ENCODE data around the gene CSTF1. TPM values are rescaled to one million over a fixed set of nuclear protein-coding genes. Genes with fewer than 3 reads are reported as not detected.

CSTF1 gene
- total RNA-seq, 4 donors from 2014 or later = 15.3 to 24.8 (median 20.2) TPM

DNA sequence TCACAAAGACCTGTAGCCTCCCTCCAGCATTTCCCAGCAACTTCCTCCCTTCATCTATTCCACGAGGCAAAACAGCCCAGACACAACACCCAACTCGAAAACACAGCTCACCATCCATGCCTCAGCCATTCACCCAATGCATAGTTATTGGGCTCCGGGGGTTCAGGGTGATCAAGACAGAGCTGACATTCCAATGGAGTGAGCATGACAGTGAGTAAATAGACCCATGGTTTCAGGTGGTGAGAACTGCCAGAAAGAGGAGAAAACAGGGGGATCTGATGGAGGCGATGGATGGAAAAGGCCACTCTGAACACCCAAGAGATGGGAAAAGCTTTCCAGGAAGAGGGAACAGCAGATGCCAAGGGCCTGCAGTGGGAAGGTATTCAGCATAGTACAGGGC, 25.5 kb downstream of the CSTF1 start:
- TF ChIP-seq, protein P1, sequence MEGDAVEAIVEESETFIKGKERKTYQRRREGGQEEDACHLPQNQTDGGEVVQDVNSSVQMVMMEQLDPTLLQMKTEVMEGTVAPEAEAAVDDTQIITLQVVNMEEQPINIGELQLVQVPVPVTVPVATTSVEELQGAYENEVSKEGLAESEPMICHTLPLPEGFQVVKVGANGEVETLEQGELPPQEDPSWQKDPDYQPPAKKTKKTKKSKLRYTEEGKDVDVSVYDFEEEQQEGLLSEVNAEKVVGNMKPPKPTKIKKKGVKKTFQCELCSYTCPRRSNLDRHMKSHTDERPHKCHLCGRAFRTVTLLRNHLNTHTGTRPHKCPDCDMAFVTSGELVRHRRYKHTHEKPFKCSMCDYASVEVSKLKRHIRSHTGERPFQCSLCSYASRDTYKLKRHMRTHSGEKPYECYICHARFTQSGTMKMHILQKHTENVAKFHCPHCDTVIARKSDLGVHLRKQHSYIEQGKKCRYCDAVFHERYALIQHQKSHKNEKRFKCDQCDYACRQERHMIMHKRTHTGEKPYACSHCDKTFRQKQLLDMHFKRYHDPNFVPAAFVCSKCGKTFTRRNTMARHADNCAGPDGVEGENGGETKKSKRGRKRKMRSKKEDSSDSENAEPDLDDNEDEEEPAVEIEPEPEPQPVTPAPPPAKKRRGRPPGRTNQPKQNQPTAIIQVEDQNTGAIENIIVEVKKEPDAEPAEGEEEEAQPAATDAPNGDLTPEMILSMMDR (IDR thresholded peaks at IDR 0.05; ENCODE audit: low read depth) = no peak

DNA sequence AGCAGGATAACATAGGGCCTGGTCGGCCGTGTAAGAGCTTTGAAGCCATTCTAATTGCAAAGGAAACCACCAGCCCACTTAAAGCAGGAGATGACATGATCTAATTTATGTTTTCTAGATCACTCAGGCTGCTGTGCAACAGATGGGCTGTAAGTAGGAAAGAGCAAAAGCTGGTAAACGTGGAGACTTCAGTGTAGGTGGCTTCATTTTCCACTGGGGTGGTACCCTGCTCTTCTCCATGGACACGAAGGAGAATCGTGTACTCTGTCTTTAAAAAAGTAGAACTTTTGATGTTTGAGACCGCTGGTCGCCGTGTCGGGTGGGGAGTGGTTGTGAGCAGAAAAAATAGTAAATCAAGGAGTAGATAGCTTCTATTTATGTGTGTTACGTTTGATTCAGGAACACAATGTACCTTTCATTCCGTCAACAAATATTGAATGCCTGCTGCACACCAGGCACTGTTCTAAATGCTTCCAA, 26.0 kb downstream of the CSTF1 start:
- TF ChIP-seq, protein P1 (IDR thresholded peaks at IDR 0.05; ENCODE audit: low read depth) = no peak

DNA sequence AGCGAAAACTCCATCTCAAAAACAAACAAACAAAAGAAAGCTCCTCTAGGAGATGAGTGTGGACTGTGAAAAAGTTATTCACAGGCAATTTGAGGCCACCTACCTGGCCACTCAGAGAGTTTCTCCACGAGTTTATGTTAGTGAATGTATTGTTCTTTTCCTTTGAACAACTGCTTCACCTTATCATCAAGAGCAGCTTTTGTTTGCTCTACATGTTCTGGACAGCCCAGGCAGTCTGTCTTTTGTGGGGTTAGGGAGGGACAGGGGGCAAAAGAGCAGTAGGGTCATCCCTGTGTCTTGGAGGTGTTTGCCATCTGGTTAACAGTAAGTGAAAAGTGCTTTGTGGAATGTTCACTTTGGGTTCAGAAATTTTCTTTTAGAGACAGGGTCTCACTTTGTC, 27.6 kb downstream of the CSTF1 start:
- TF ChIP-seq, protein P1 (IDR thresholded peaks at IDR 0.05; ENCODE audit: low read depth) = no peak

DNA sequence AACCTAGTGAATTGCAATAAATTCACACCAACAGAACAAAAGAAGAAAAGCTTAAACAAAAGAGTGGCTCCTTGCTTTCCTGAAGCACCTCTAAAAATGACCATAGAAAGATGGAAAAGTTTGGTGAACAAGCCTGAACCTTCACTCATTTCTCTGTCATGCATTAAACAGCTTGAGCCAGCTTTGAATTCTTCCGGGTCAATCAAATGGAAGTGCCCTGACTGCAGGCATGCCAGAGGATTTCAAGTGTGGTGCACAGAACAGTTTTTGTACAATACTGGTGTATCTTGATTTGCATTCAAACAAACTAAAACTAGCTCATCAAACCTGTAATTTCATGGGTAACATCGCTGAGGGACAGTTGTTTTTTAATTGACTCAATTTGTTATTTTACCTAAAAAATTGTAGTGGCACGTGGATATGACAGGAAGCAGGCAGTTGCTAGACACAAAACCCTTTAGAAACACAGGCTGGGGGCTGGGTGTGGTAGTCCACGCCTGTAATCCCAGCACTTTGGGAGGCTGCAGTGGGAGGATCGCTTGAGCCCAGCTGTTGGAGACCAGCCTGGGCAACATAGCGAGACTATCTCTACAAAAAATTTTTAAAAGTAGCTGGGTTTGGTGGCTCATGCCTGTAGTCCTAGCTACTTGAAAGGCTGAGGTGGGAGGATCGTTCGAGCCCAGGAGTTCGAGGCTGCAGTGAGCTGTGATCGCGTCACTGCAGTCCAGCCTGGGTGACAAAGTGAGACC, 28.7 kb downstream of the CSTF1 start:
- TF ChIP-seq, protein P1 (IDR thresholded peaks at IDR 0.05; ENCODE audit: low read depth) = no peak

DNA sequence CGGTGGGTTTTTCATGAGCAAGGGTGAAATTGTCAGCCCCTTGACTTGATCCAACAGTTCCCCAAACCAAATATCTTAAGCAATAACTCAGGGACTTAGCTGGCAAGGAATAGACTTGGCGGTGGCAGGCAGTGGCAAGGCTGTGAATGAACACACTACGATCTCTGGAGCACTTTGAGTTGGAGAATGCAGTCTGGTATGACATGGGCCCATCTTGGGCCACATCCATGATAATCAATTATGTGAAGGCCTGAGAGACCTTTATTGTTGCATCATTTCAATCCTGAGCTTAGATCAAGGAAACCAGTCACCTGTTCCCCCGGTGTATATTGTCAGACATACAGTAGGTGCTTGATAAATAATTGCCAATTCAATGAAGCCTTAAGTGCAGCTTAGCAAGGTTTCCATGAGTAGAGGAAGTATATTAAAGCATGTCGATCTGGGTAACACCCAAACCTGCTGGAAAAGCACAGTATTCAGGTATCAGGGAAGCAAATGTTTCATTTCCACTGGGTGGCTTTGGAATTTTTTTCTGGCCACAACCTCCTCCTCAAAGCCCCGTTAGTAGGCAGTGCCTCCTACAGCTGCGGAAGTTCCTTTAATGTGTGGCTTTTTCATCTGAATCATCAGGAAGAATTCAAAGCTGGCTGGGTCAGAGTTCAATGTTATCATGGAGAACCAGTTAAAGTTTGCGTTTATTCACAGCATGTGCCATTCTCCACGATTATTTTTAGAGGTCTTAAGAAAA, 29.8 kb downstream of the CSTF1 start:
- TF ChIP-seq, protein P1 (IDR thresholded peaks at IDR 0.05; ENCODE audit: low read depth) = no peak

DNA sequence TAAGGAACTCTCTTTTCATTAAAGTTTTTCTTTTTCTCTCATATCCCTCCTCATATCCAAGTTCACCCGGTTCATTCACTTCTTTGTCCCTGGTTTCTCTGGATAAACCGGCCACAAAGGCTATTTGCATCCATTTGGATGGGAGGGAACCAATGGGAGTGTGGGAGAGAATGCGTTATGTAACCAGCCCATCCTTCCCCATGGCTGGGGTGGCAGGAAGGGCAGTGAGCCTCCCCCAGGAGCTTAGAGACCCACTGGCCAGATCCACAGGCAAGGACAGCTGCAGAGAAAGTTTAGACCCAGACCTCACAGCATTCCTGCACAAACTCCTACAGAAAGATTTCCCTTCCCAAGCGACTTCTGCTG, 30.4 kb downstream of the CSTF1 start:
- TF ChIP-seq, protein P1 (IDR thresholded peaks at IDR 0.05; ENCODE audit: low read depth) = no peak

DNA sequence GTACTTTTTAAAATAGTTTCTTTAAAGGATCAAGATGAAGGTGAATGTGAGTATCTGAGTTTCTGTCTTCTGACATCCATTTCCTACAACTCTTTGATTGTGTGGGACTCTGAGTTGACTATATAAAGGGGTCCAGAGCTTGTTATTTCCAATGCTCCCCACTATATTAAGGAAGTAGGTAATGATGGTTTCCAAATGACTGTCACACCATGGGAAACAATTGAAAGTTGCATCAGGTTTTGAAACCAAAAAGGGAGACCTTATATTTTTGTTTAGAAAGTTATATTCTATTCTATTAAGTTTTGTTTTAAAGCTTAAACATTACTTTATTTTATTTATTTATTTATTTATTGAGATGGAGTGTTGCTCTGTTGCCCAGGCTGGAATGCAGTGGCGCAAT, 30.8 kb downstream of the CSTF1 start:
- TF ChIP-seq, protein P1 (IDR thresholded peaks at IDR 0.05; ENCODE audit: low read depth) = no peak

Measured in subcutaneous adipose tissue (tissue), 4 donors.